Heart left ventricle (tissue), 16 donors: ENCODE data around the gene ARG1. TPM values are rescaled to one million over a fixed set of nuclear protein-coding genes. Genes with fewer than 3 reads are reported as not detected.

Experiments used
- ATAC-seq, 4 donors: fragments of 200-7000 bp; cut with Tn5 transposase; one replicate each; pipeline ENCODE4 v1.9.1; 2020 to 2022; ENCODE audit warnings: moderate library complexity in 4 of 4, mild to moderate bottlenecking in 3 of 4, moderate number of reproducible peaks in 1 of 4
- DNase-seq, 5 donors: peaks; one replicate each; pipeline ENCODE4 v3.0.0-alpha.2; 2020
- H3K27ac ChIP-seq, 12 donors: fragments of 200-600 bp; sonication (generic) in 4 of 12; one replicate each; pipeline versions ENCODE4 v1.5.0 to v1.8.0; 2016 to 2022; ENCODE audit warnings: mild to moderate bottlenecking in 2 of 12
- H3K27me3 ChIP-seq, 9 donors: fragments of 200-600 bp; sonication (generic) in 2 of 9; one replicate each; pipeline versions ENCODE4 v1.5.1 to v1.8.0; 2016 to 2022; ENCODE audit warnings: mild to moderate bottlenecking in 3 of 9
- H3K36me3 ChIP-seq, 9 donors: fragments of 200-600 bp; sonication (generic) in 2 of 9; one replicate each; pipeline versions ENCODE4 v1.5.0 to v1.8.0; 2018 to 2022; ENCODE audit warnings: mild to moderate bottlenecking in 2 of 9
- H3K4me1 ChIP-seq, 12 donors: fragments of 200-600 bp; sonication (generic) in 4 of 12; one replicate each; pipeline versions ENCODE4 v1.5.0 to v1.8.0; 2016 to 2022; ENCODE audit warnings: mild to moderate bottlenecking in 3 of 12
- H3K4me3 ChIP-seq, 12 donors: fragments of 200-600 bp; sonication (generic) in 4 of 12; one replicate each; pipeline versions ENCODE4 v1.5.0 to v1.8.0; 2017 to 2022; ENCODE audit warnings: mild to moderate bottlenecking in 9 of 12, moderate library complexity in 4 of 12
- H3K9me3 ChIP-seq, 12 donors: fragments of 200-600 bp; sonication (generic) in 4 of 12; one replicate each; pipeline versions ENCODE4 v1.5.0 to v1.8.0; 2016 to 2022; ENCODE audit warnings: mild to moderate bottlenecking in 1 of 12
- CTCF ChIP-seq, 12 donors: fragments of 200-600 bp; sonication (generic) in 4 of 12; IDR thresholded peaks; one replicate each; pipeline versions ENCODE4 v1.5.0 to v1.8.0; 2018 to 2022; ENCODE audit warnings: antibody characterized with exemption in 12 of 12, mild to moderate bottlenecking in 5 of 12
- POLR2A ChIP-seq, 2 donors: fragments of 450-650 bp; IDR thresholded peaks; one replicate each; pipeline ENCODE4 v1.6.1; 2017; ENCODE audit warnings: antibody characterized with exemption in 2 of 2, mild to moderate bottlenecking in 2 of 2, moderate library complexity in 2 of 2
- WGBS, 4 donors: extraction: QIAGEN DNeasy Blood & Tissue Kit in 2 of 4; methylation state at CpG; one replicate each; pipeline versions ENCODE4 v1.1.5 to v1.1.7; 2013 to 2018; 5-methylcytosine and 5-hydroxymethylcytosine counted together
- intact Hi-C, 10 donors: fragments of 100-400 bp; cut with DNase I; formaldehyde crosslinking; loops; one replicate each; pipeline versions ENCODE4 v1.11.1 to v1.14.2; 2022
- polyA plus RNA-seq, 2 donors: library from polyadenylated mRNA; stranded (reverse); fragments of 200-250 nt; gene quantifications; one replicate each; pipeline ENCODE4 v1.2.3, GENCODE V29; 2013
- total RNA-seq, 9 donors: library from RNA; depleted of rRNA in 2 of 9; stranded (reverse); fragments of >200 nt in 2 of 9; fragmentation: NEBNext Ultra II Directional in 3 of 9; extraction: Animal tissue kit (Norgen Biotek cat#: 25700) in 3 of 9; gene quantifications; one replicate each; pipeline versions ENCODE4 v1.1.0 to v1.2.4, GENCODE V29; 2016 to 2023
- donor health status: ischemic (EF 13 %, LVEDD 7.1; RV severe dilation, severe dysfunction).
- donor health status: healthy with polysubstance abuse.
- donor health status: DM: no; HTN: yes; CAD: no.
- donor health status: DM: no; HTN: no; CAD: no.
- donor health status: ischemic (EF 25% LVEDD 6.9; RV normal size, moderate dysfunction).
- donor health status: ischemic (EF 25% LVEDD 5.7; RV mildly dilated, moderate dysfunction).
- donor health status: healthy.
- donor health status: DM: yes; HTN: yes; CAD: no.
- donor health status: ischemic (EF 35%, LVEDD 5.7; RV mildly dilated, moderate dysfunction).
- donor health status: nonischemic (EF 11% LVEDD 7.7; RV severe dilation, severe dysfunction).
- donor health status: DM: yes; HTN: yes; CAD: no.
- donor health status: PGD.
- donor health status: ischemic (EF 29% LVEDD 5.4; RV normal size, mild dysfunction).
- donor health status: nonischemic (EF 23%, LVEDD 6.1; RV moderate dilation, normal function).

The ARG1 gene
- total and polyA plus RNA-seq, 11 donors: 0.37 to 0.94 (median 0.51) TPM; not detected in 6

GRCh38 chr6:131631625-131632289 lies 58.7 kb downstream of the ARG1 start:
- Histone ChIP-seq H3K36me3 (peaks cover 0 to under 1% (median 0%) of the 10 kb centered on the region in 9 donors), H3K27ac (no peak overlapping the region), H3K4me3 (no peak overlapping the region), H3K9me3 (no peaks in the 10 kb centered on the region), H3K27me3 (no peaks in the 10 kb centered on the region), H3K4me1 (peaks cover 0 to 20% (median 12%) of the 10 kb centered on the region in 12 donors)
- TF ChIP-seq CTCF (IDR thresholded peaks at IDR 0.05) (no peak), POLR2A (IDR thresholded peaks at IDR 0.05) (no peak)
- 84 to 89% (median 88%) methylated on average over 3 of the region's 3 CpGs for WGBS, 4 donors
- no peak for DNase-seq
- no peak for ATAC-seq
- intact Hi-C loops: no loop called here

Other genes starting within 250 kb of the ARG1 start
- gene MED23, start 55.0 kb downstream of the ARG1 start, total RNA-seq: 10 to 100 TPM in 8 of 9 donors, 1 to 10 TPM in 1; 9.6 to 15.3 (median 11.4) TPM
- 1 to 10 TPM; 5.7 to 7.7 TPM for gene MED23, start 55.0 kb downstream of the ARG1 start, polyA plus RNA-seq
- under 1 TPM in 7 of 9 donors, not detected in 2; 0.16 to 0.72 (median 0.44) TPM for gene ENPP3, start 64.1 kb downstream of the ARG1 start, total RNA-seq
- gene ENPP3, start 64.1 kb downstream of the ARG1 start, polyA plus RNA-seq: under 1 TPM; 0.07 to 0.27 TPM
- not detected for gene OR2A4, start 128.2 kb downstream of the ARG1 start, total RNA-seq
- gene OR2A4, start 128.2 kb downstream of the ARG1 start, polyA plus RNA-seq: not detected
- gene CTAGE9, start 137.8 kb downstream of the ARG1 start, total RNA-seq: not detected
- gene CTAGE9, start 137.8 kb downstream of the ARG1 start, polyA plus RNA-seq: not detected
- 1 to 10 TPM; 1.2 to 4.2 (median 1.6) TPM for gene ENPP1, start 234.8 kb downstream of the ARG1 start, total RNA-seq
- 1 to 10 TPM in 1 of 2 donors, under 1 TPM in 1; 0.60 to 1.3 TPM for gene ENPP1, start 234.8 kb downstream of the ARG1 start, polyA plus RNA-seq